ENCODE data around the gene GMCL2.

The GMCL2 gene

GRCh38 chr5:178214160-178214803 is 27.1 kb upstream of the GMCL2 start:
- no peak overlapping the region for H3K27ac ChIP-seq
- no peak for TF ChIP-seq CTCF (conservative IDR thresholded peaks at IDR 0.05)
- TF ChIP-seq ZFX (IDR thresholded peaks at IDR 0.05): no peak

GRCh38 chr5:178213748-178214151 is 26.6 kb upstream of the GMCL2 start:
- TF ChIP-seq CTCF (conservative IDR thresholded peaks at IDR 0.05) (no peak), ZFX (IDR thresholded peaks at IDR 0.05) (no peak)
- H3K27ac ChIP-seq: no peak overlapping the region

- H3K27ac ChIP-seq: no peak overlapping the region
- no peak for TF ChIP-seq CTCF (conservative IDR thresholded peaks at IDR 0.05)
- TF ChIP-seq ZFX (IDR thresholded peaks at IDR 0.05): no peak
These were observed 25.9 kb upstream of the GMCL2 start for GRCh38 chr5:178213003-178213461.

GRCh38 chr5:178212241-178213002 is 25.3 kb upstream of the GMCL2 start:
- H3K27ac ChIP-seq: no peak overlapping the region
- no peak for TF ChIP-seq CTCF (conservative IDR thresholded peaks at IDR 0.05)
- TF ChIP-seq ZFX (IDR thresholded peaks at IDR 0.05): no peak

GRCh38 chr5:178211095-178212048 is 24.2 kb upstream of the GMCL2 start:
- TF ChIP-seq CTCF (conservative IDR thresholded peaks at IDR 0.05) (no peak), ZFX (IDR thresholded peaks at IDR 0.05) (no peak)
- H3K27ac ChIP-seq: 0 out of 2 replicates have a peak overlapping the region, but pooled peaks have one; percentile 1

GRCh38 chr5:178210686-178211085 is 23.5 kb upstream of the GMCL2 start:
- no peak for TF ChIP-seq CTCF (conservative IDR thresholded peaks at IDR 0.05)
- no peak for TF ChIP-seq ZFX (IDR thresholded peaks at IDR 0.05)
- no peak overlapping the region for H3K27ac ChIP-seq

Measured in C4-2B (cell line).